Activated CD8-positive, alpha-beta T cell treated with anti-CD3 and anti-CD28 coated beads, Interleukin-2, amount 10 ng/mL, durations not matched to agents 7 days and 5 days (primary cell): Measurements from ENCODE around the gene LCNL1. TPM values are rescaled to one million over a fixed set of nuclear protein-coding genes. Genes with fewer than 3 reads are reported as not detected.

Source experiments
- ATAC-seq: fragments of 150-1000 bp; cut with Tn5 transposase; one replicate; pipeline ENCODE4 v1.10.0; 2021; ENCODE audit warnings: moderate library complexity
- CTCF ChIA-PET: fragments of 350-600 bp; sonication (Branson Sonifier 250); formaldehyde crosslinking; loops from one replicate; lab custom pipeline; 2021; ENCODE audit warnings: antibody characterized with exemption; lab: Charles Lee
- POLR2A ChIA-PET: fragments of 350-600 bp; sonication (Branson Sonifier 250); formaldehyde crosslinking; loops from one replicate; lab custom pipeline; 2021; ENCODE audit warnings: antibody characterized with exemption; lab: Charles Lee
- DNase-seq: peaks from one replicate; pipeline ENCODE4 v3.0.0-alpha.2; 2020
- H3K27ac Mint-ChIP-seq: one replicate; pipeline ENCODE4 v1.8.0; 2021; ENCODE audit warnings: mild to moderate bottlenecking, mixed read lengths
- H3K27me3 Mint-ChIP-seq: one replicate; pipeline ENCODE4 v1.8.0; 2021; ENCODE audit warnings: low read depth, mixed read lengths
- H3K36me3 Mint-ChIP-seq: one replicate; pipeline ENCODE4 v1.8.0; 2021; ENCODE audit warnings: low read depth, mixed read lengths
- H3K4me1 Mint-ChIP-seq: one replicate; pipeline ENCODE4 v1.8.0; 2021; ENCODE audit warnings: low read depth, mixed read lengths
- H3K4me3 Mint-ChIP-seq: one replicate; pipeline ENCODE4 v1.8.0; 2021; ENCODE audit warnings: mild to moderate bottlenecking, mixed read lengths
- H3K9me3 Mint-ChIP-seq: one replicate; pipeline ENCODE4 v1.8.0; 2022; ENCODE audit warnings: mixed read lengths; ENCODE audit not compliant: insufficient read depth
- total RNA-seq, 2 experiments: library from RNA; stranded (reverse); gene quantifications; one replicate each; pipeline ENCODE4 v1.2.3, GENCODE V29; 2021

The LCNL1 gene
- total RNA-seq, 2 experiments from 2014 or later: not detected

GRCh38 chr9:136980669-136981478, 1.9 kb upstream of the LCNL1 start:
- ChIA-PET CTCF (no interaction called here), POLR2A (interaction anchor here (1.5 kb wide), 1 partner anchor 12 kb away, joined by 3 read pairs; the partner anchor contains the start of gene PAXX)
- Mint-ChIP-seq H3K9me3 (no peaks in the 10 kb centered on the region), H3K4me3 (no peak overlapping the region), H3K36me3 (no peaks in the 10 kb centered on the region), H3K27me3 (peaks cover 13% of the 10 kb centered on the region), H3K27ac (no peak overlapping the region), H3K4me1 (peaks cover 7% of the 10 kb centered on the region)
- DNase-seq: no peak
- ATAC-seq: no peak

DNA sequence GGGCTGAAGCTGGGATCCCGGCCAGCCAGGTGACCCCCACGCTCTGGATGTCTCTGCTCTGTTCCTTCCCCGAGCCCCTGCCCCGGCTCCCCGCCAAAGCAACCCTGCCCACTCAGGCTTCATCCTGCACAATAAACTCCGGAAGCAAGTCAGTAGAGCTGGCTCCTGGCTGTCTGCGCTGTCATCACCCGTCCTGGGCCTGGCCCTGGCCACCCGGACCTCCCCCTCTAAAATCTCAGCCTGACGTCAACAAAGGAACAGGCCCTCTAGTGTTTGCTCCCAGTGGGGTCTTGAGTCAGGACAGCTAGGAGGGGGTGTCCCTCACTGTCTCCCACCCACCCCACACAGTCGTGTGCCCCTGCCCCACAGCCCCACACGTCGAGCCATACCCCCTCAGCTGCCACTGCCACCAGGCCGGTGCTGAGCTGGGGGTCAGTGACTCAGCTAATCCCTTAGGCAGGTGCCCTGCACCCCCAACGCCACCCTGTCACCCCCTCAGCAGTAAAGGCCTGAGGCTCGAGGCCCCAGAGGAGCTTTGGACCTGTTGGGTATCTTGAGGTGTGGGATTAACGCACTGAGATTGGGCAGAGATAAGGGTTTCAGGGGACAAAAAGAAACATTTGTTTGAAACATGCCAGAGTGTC, 1.1 kb upstream of the LCNL1 start:
- ATAC-seq (no peak), DNase-seq (no peak)
- peaks cover 18% of the 10 kb centered on the region for H3K27me3 Mint-ChIP-seq
- H3K27ac Mint-ChIP-seq: no peak overlapping the region
- peaks cover 2% of the 10 kb centered on the region for H3K4me1 Mint-ChIP-seq
- H3K9me3 Mint-ChIP-seq: no peaks in the 10 kb centered on the region
- ChIA-PET CTCF (no interaction called here), POLR2A (interaction anchor here (1.1 kb wide), 1 partner anchor 11 kb away, joined by 6 read pairs; the partner anchor contains the start of gene PAXX)
- no peak overlapping the region for H3K4me3 Mint-ChIP-seq
- H3K36me3 Mint-ChIP-seq: no peaks in the 10 kb centered on the region

GRCh38 chr9:136983167-136983566, 374 bp downstream of the LCNL1 start:
- no peak for DNase-seq
- no peak for ATAC-seq
- H3K27me3 Mint-ChIP-seq: peaks cover 25% of the 10 kb centered on the region
- no peak overlapping the region for H3K27ac Mint-ChIP-seq
- no peaks in the 10 kb centered on the region for H3K4me1 Mint-ChIP-seq
- H3K4me3 Mint-ChIP-seq: no peak overlapping the region
- POLR2A ChIA-PET: no interaction called here
- no peaks in the 10 kb centered on the region for H3K36me3 Mint-ChIP-seq
- CTCF ChIA-PET: no interaction called here
- no peaks in the 10 kb centered on the region for H3K9me3 Mint-ChIP-seq

GRCh38 chr9:136983656-136984314, 992 bp downstream of the LCNL1 start:
- peaks cover 25% of the 10 kb centered on the region for H3K27me3 Mint-ChIP-seq
- no peak overlapping the region for H3K27ac Mint-ChIP-seq
- H3K9me3 Mint-ChIP-seq: no peaks in the 10 kb centered on the region
- ChIA-PET POLR2A (no interaction called here), CTCF (no interaction called here)
- no peaks in the 10 kb centered on the region for H3K36me3 Mint-ChIP-seq
- ATAC-seq (no peak), DNase-seq (no peak)
- H3K4me3 Mint-ChIP-seq: no peak overlapping the region
- H3K4me1 Mint-ChIP-seq: no peaks in the 10 kb centered on the region

DNA sequence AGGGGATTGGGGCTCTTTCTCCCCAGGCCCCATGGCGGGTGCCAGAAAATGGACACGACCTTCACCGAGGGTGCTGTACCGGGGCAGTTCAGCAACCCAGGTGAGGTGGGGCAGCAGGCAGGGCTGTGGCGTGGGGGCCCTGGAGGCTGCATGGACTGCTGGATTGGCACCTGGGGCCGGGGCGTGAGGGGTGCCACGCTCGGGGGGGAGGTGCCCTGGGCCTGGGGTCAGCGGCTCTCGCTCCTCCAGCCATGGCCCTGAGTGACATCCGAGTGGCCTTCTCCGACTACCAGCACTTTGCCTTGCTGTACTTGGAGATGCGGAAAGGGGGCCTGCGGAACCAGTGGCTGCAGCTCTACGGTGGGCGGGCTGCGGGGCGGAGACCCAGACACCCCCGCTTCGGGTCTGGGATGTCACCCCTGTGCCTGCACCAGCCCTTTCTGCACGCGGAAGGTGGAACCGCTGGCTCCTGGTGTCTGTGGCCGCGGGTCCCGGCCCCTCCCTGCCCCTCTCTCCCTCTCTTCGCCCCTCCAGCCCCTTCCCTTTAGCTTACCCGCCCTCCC, 1.8 kb downstream of the LCNL1 start:
- ATAC-seq (no peak), DNase-seq (no peak)
- Mint-ChIP-seq H3K4me3 (no peak overlapping the region), H3K4me1 (no peaks in the 10 kb centered on the region), H3K27ac (no peak overlapping the region), H3K9me3 (no peaks in the 10 kb centered on the region), H3K36me3 (no peaks in the 10 kb centered on the region), H3K27me3 (peaks cover 28% of the 10 kb centered on the region)
- ChIA-PET CTCF (interaction anchor here (0.6 to 0.7 kb wide), 2 partner anchors 83 to 352 kb away, joined by 3 read pairs; no protein-coding TSS in a partner anchor), POLR2A (no interaction called here)

GRCh38 chr9:136985027-136985602, 2.3 kb downstream of the LCNL1 start:
- no peaks in the 10 kb centered on the region for H3K36me3 Mint-ChIP-seq
- no peak for DNase-seq
- H3K4me3 Mint-ChIP-seq: no peak overlapping the region
- H3K4me1 Mint-ChIP-seq: no peaks in the 10 kb centered on the region
- ATAC-seq: peak; percentile 35
- peaks cover 33% of the 10 kb centered on the region for H3K27me3 Mint-ChIP-seq
- ChIA-PET POLR2A (no interaction called here), CTCF (interaction anchor here (0.6 to 0.7 kb wide), 2 partner anchors 82 to 352 kb away, joined by 3 read pairs; no protein-coding TSS in a partner anchor)
- H3K27ac Mint-ChIP-seq: no peak overlapping the region
- no peaks in the 10 kb centered on the region for H3K9me3 Mint-ChIP-seq

GRCh38 chr9:136985853-136986252, 3.1 kb downstream of the LCNL1 start:
- no peak for DNase-seq
- Mint-ChIP-seq H3K27me3 (peaks cover 35% of the 10 kb centered on the region), H3K9me3 (no peaks in the 10 kb centered on the region), H3K36me3 (no peaks in the 10 kb centered on the region), H3K4me1 (peaks cover 2% of the 10 kb centered on the region), H3K4me3 (no peak overlapping the region), H3K27ac (no peak overlapping the region)
- CTCF ChIA-PET: no interaction called here
- ATAC-seq: no peak
- POLR2A ChIA-PET: no interaction called here

DNA sequence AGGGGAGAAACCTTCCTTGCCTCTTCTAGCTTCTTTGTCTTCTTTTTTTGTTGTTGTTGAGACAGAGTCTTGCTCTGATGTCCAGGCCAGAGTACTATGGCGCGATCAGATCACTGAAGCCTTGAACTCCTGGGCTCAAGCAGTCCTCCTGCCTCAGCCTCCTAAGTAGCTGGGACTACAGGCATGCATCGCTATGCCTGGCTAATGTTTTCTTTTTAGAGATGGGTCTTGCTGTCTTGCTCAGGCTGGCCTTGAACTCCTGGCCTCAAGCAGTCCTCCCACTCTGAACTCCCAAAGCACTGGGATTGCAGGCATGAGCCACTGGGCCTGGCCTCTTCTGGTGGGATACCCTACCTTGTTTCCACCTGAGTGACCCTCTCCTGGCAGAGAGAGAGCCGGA, 6.1 kb downstream of the LCNL1 start:
- peaks cover 33% of the 10 kb centered on the region for H3K27me3 Mint-ChIP-seq

DNA sequence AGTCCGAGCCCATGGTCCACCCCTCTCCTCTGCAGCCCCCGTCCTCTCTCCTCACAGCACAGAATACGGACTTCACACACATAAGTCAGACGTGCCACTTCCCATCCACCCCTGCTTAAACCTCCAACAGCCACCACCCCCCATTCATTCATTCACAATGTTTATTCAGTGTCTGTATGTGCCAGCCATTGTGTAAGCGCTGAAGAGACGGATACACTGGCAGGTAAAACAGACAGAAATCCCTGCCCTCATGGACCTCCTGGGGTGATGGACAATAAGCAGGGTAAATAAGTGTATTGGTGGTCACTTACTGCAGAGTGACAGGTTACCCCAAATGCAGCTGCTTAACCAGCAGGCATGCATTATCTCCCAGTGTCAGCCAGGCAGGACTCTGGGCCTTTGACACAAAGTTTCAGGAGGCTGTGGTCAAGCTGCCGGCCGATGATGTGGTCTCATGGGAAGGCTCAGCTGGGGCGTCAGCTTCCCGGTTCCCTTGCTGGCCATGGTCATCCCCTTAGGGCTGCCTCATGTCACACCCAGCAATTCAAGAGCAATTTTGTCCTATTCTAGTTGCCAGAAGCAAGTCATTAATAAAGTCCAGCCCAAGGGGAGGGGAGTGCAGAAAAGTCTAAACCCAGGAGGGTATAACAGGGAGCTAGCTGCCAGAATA, 7.6 kb downstream of the LCNL1 start:
- ChIA-PET POLR2A (interaction anchor here (1.5 kb wide), 1 partner anchor 96 kb away, joined by 3 read pairs; no protein-coding TSS in a partner anchor), CTCF (interaction anchor here (0.7 to 4.2 kb wide), 4 partner anchors 10 to 261 kb away, joined by 3 to 40 read pairs (median 10); partner anchors contain the start of gene ABCA2)
- Mint-ChIP-seq H3K27ac (peak overlapping the region; percentile 3), H3K4me1 (peaks cover 22% of the 10 kb centered on the region), H3K9me3 (no peaks in the 10 kb centered on the region), H3K36me3 (peaks cover 10% of the 10 kb centered on the region), H3K27me3 (peaks cover 22% of the 10 kb centered on the region), H3K4me3 (peak overlapping the region; percentile 12)
- DNase-seq (no peak), ATAC-seq (no peak)

More for the DNA sequence above, 6.1 kb downstream of the LCNL1 start:
- DNase-seq: no peak
- Mint-ChIP-seq H3K27ac (no peak overlapping the region), H3K4me1 (peaks cover 18% of the 10 kb centered on the region), H3K4me3 (no peak overlapping the region), H3K9me3 (no peaks in the 10 kb centered on the region), H3K36me3 (peaks cover 7% of the 10 kb centered on the region)
- ChIA-PET POLR2A (interaction anchor here (0.8 kb wide), 1 partner anchor 37 kb away, joined by 3 read pairs; no protein-coding TSS in a partner anchor), CTCF (interaction anchor here (1.0 to 2.2 kb wide), 3 partner anchors 46 to 146 kb away, joined by 3 to 7 read pairs (median 6); partner anchors contain the start of gene AJM1)
- no peak for ATAC-seq

- Mint-ChIP-seq H3K27me3 (peaks cover 15% of the 10 kb centered on the region), H3K4me1 (peaks cover 37% of the 10 kb centered on the region), H3K4me3 (peak within 1 kb of the TSS; percentile 84), H3K27ac (peak within 1 kb of the TSS; percentile 87), H3K9me3 (no peaks in the 10 kb centered on the region), H3K36me3 (peaks cover 10% of the 10 kb centered on the region)
- ATAC-seq (peak; percentile 87), DNase-seq (peak; percentile 96)
- ChIA-PET POLR2A (interaction anchor here (0.6 to 1.9 kb wide), 11 partner anchors 8 to 475 kb away, joined by 3 to 10 read pairs (median 4); no protein-coding TSS in a partner anchor), CTCF (interaction anchor here (0.6 to 4.2 kb wide), 12 partner anchors 8 to 265 kb away, joined by 3 to 40 read pairs (median 5); partner anchors contain the start of genes ABCA2 and AJM1)
These were observed 9.4 kb downstream of the LCNL1 start, which contains the start of gene PAXX for GRCh38 chr9:136991993-136992818. Gene PAXX, plus strand, starts transcription at chr9:136992422. Its CDS starts 22 bp downstream, at chr9:136992444.
